HG03139 (cell line): ENCODE measurements around the gene ESRRA.
"Not testable (repeated sequence)": the region's sequence is repeated elsewhere in the genome, so short reads cannot be mapped to it uniquely, and the experiment has no call there.

Experiments used
- ATAC-seq: cut with Tn5 transposase; IDR thresholded peaks from one replicate; pipeline ENCODE4 v1.9.1; 2021; ENCODE audit not compliant: unreplicated experiment

Gene ESRRA

GRCh38 chr11:64312947-64313346 lies 7.6 kb downstream of the ESRRA start:
- no peak for ATAC-seq

- no peak for ATAC-seq
These were observed 8.3 kb downstream of the ESRRA start for GRCh38 chr11:64313491-64314145.

- ATAC-seq, result no peak
These were observed 9.0 kb downstream of the ESRRA start for GRCh38 chr11:64314146-64314804.

- ATAC-seq, result no peak
These were observed 9.7 kb downstream of the ESRRA start for GRCh38 chr11:64314805-64315561.

GRCh38 chr11:64315667-64316526 lies 10.6 kb downstream of the ESRRA start:
- not testable (repeated sequence) for ATAC-seq

GRCh38 chr11:64316672-64317324 lies 11.5 kb downstream of the ESRRA start:
- ATAC-seq, result no peak

- ATAC-seq, result peak; percentile 52
These were observed 12.1 kb downstream of the ESRRA start, which contains the start of gene TRMT112 for GRCh38 chr11:64317325-64317960. TRMT112 (minus strand) TSS chr11:64317559; CDS start chr11:64317526, 33 bp downstream.

GRCh38 chr11:64317961-64318765 lies 12.8 kb downstream of the ESRRA start, which contains the start of gene PRDX5:
PRDX5 (plus strand) TSS chr11:64318121; CDS start chr11:64318216, 95 bp downstream.
- peak; percentile 61 for ATAC-seq

GRCh38 chr11:64318766-64319761 lies 13.7 kb downstream of the ESRRA start:
- no peak for ATAC-seq

- no peak for ATAC-seq
These were observed 15.2 kb downstream of the ESRRA start for GRCh38 chr11:64320556-64320955.

GRCh38 chr11:64321026-64321425 lies 15.7 kb downstream of the ESRRA start:
- no peak for ATAC-seq

GRCh38 chr11:64321533-64321932 lies 16.2 kb downstream of the ESRRA start:
- no peak for ATAC-seq

GRCh38 chr11:64322925-64323260 lies 17.6 kb downstream of the ESRRA start:
- ATAC-seq, result no peak

GRCh38 chr11:64323373-64323772 lies 18.0 kb downstream of the ESRRA start:
- no peak for ATAC-seq

GRCh38 chr11:64323984-64324383 lies 18.7 kb downstream of the ESRRA start:
- not testable (repeated sequence) for ATAC-seq

GRCh38 chr11:64324692-64325469 lies 19.6 kb downstream of the ESRRA start:
- ATAC-seq, result no peak

- ATAC-seq, result no peak
These were observed 22.1 kb downstream of the ESRRA start for GRCh38 chr11:64327375-64327774.
